ENCODE data around the gene MEIS2.

The MEIS2 gene

DNA sequence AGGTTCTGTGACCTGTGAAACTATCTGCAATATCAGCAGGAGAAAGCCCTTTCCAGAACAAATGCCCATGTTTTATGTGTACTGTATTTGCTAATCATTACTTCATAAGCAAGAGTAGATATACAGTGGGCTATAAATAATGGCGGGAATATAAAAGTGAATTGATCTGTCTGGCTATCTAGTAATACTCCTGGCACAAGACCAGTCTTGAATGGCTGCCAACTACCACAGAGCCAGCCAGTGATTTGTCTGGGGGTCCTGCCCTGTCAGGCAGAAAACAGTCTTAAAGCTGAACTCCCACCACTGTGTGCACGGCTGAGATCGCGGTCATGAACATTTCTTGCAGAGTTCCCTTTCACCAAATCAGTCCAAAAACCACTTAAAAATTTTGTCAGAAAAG is 176.3 kb downstream of the MEIS2 start:
- TF ChIP-seq CTCF (IDR thresholded peaks at IDR 0.05; ENCODE audit: insufficient read depth, low read depth, low read length, missing control alignments): no peak

GRCh38 chr15:36921484-36922091 is 178.8 kb downstream of the MEIS2 start:
- no peak for TF ChIP-seq CTCF (IDR thresholded peaks at IDR 0.05; ENCODE audit: insufficient read depth, low read depth, low read length, missing control alignments)
- no peak overlapping the region for H3K4me3 ChIP-seq (ENCODE audit: low read length)
- DNase-seq (ENCODE audit: low read depth): no peak

More for the DNA sequence above, 176.3 kb downstream of the MEIS2 start:
- H3K4me3 ChIP-seq (ENCODE audit: low read length): no peak overlapping the region
- no peak for DNase-seq (ENCODE audit: low read depth)

- DNase-seq (ENCODE audit: low read depth): peak; percentile 7
- H3K4me3 ChIP-seq (ENCODE audit: low read length): no peak overlapping the region
- TF ChIP-seq CTCF (IDR thresholded peaks at IDR 0.05; ENCODE audit: insufficient read depth, low read depth, low read length, missing control alignments): no peak
These were observed 182.7 kb downstream of the MEIS2 start for GRCh38 chr15:36917411-36918267.

DNA sequence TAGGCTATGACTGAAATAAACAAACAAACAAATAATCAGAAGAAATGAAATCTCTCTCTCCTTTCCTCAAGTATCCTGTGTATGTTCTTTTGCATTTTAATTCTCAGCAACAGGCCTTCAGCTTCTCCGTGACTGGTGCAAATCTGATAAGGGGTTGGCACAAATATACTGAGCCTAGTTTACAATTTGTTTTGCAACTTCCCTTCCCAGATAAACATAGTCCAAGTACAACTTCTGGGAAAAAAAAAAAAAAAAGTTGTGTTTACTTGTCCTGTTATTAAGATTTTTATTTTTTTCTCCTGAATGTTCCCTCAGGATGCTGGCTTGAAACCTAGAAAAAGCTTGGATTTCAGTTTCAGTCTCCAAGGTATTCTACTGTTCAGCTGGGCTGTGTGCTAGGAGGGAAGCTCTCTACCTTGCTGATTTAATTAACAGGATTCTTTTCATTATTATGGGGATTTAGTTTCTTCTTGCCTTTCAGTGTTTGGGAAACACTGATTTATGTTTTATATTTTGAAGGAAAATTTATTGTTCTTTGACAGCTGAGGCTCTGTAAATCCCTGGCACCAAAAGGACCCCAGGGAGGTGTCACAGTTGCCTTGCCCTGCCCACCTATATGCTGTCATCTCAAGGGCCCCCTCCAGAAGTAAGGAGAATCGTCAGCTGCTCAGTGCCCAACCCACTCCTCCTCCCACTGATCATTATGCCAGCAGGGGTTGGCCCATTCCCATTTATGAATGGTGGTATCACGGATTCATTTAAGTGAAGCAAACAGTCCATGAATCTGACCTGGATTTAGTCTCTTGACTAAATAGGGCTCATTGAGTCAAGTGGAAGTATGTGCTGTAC is 185.2 kb downstream of the MEIS2 start:
- TF ChIP-seq CTCF (IDR thresholded peaks at IDR 0.05; ENCODE audit: insufficient read depth, low read depth, low read length, missing control alignments): no peak
- no peak overlapping the region for H3K4me3 ChIP-seq (ENCODE audit: low read length)
- DNase-seq (ENCODE audit: low read depth): no peak

DNA sequence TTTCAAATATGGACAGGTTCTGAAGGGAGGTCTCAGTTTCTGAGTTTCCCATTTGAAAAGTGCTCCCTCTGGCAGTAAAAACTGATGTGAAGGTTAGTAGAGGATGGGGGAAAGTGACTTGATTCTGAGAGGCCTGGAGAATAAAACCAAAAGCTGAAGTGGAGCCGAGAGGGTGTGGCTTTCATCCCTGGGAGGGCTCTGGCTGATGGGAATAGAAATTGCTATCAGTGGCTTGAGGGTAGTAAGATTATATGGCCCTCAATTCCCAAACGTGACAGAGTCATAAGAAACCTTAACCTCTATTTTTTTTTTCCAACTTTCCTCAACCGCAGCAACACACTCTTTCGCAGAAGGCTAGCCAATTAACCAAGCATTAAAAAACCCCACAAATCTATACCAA is 185.9 kb downstream of the MEIS2 start:
- TF ChIP-seq CTCF (IDR thresholded peaks at IDR 0.05; ENCODE audit: insufficient read depth, low read depth, low read length, missing control alignments): no peak
- H3K4me3 ChIP-seq (ENCODE audit: low read length): no peak overlapping the region
- DNase-seq (ENCODE audit: low read depth): no peak

GRCh38 chr15:36912311-36912712 is 188.0 kb downstream of the MEIS2 start:
- no peak overlapping the region for H3K4me3 ChIP-seq (ENCODE audit: low read length)
- TF ChIP-seq CTCF (IDR thresholded peaks at IDR 0.05; ENCODE audit: insufficient read depth, low read depth, low read length, missing control alignments): no peak
- DNase-seq (ENCODE audit: low read depth): no peak

Data from epithelial cell of esophagus (primary cell).